PFSK-1 (cell line): ENCODE data around the gene KRTAP10-8.

ENCODE experiments used
- FOXP2 ChIP-seq: optimal IDR thresholded peaks from 2 replicates; pipeline ENCODE3; 2011; ENCODE audit warnings: borderline replicate concordance, control low read depth, inconsistent platforms; ENCODE audit not compliant: insufficient read depth; ENCODE audit errors: extremely low read length, extremely low read depth
- POLR2AphosphoS5 ChIP-seq: IDR thresholded peaks from 2 replicates; pipeline ENCODE4 v1.6.1; 2012; ENCODE audit warnings: low read depth, mild to moderate bottlenecking, control low read depth, low read length, moderate library complexity
- REST ChIP-seq, 2 experiments: IDR thresholded peaks; 2 replicates each; pipeline versions ENCODE4 v1.6.1 to v1.8.0; 2011 to 2012; ENCODE audit warnings: low read depth in 2 of 2, low read length in 2 of 2, control low read depth in 1 of 2, inconsistent platforms in 1 of 2, mild to moderate bottlenecking in 1 of 2, moderate library complexity in 1 of 2; ENCODE audit not compliant: insufficient read depth in 1 of 2
- SIN3A ChIP-seq: IDR thresholded peaks from 2 replicates; pipeline ENCODE4 v1.6.1; 2012; ENCODE audit warnings: mild to moderate bottlenecking, low read length, moderate library complexity, borderline replicate concordance; ENCODE audit not compliant: insufficient read depth
- TAF1 ChIP-seq: IDR thresholded peaks from 2 replicates; pipeline ENCODE4 v1.6.1; 2012; ENCODE audit warnings: low read length, control low read depth, borderline replicate concordance; ENCODE audit not compliant: insufficient read depth

Gene KRTAP10-8

DNA sequence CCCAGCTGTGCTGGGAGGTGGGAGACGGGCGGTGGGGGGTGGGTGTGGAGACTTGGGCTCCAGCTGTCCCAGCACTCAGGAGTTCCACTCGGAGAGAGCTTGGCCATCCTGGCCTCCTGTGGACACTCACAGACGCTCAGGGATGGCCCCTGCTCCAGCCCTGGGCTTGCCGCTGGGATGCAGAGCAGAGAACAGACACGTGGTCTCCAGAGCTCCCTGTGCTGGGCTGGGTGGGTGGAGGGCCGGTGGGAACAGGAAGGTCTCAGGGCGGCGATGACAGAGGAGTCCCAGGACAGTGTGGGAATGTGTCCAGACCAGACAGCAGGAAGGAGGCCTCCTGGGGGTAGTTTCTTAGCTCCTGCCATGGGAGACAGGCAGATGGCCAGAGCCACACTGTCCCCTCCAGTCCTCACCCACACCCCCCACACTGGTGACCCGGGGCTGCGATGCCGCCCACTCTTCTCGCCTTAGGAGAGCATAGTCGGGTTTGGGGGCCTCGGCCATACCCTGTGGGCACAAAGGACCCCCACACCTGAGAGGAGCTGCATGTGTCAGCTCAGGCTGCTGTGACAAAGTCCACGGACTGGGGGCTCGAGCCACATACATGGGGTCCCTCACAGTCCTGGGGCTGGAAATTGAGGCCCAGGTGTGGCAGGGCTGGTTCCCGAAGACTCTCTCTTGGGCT is 17.0 kb downstream of the KRTAP10-8 start:
- no peak for TF ChIP-seq TAF1

GRCh38 chr21:44630440-44630839 is 18.6 kb downstream of the KRTAP10-8 start:
- TF ChIP-seq POLR2AphosphoS5 = no peak
- no peak for TF ChIP-seq TAF1
- no peak for TF ChIP-seq FOXP2
- TF ChIP-seq SIN3A = no peak
- no peak for TF ChIP-seq REST (IDR thresholded peaks at IDR 0.05; ENCODE audit: insufficient read depth in 1 of 2, low read depth in 2 of 2, low read length in 2 of 2)

DNA sequence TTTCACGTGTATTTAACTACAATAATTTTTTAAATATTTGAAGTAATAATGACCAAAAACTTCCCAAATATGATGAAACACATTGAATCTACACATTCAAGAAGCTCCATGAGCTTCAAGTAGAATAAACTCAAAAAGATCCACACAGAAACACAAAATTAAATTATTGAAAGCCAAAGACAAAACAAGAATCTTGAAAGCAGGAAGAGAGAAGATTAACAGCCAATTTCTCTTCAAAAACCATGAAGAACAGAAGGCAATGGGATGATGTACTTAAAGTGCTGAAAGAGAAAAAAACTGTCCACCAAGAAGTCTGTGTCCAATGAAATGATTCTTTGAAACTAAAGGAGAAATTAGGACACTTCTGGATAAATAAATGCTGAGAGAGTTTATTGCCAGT is 20.2 kb downstream of the KRTAP10-8 start:
- no peak for TF ChIP-seq SIN3A
- TF ChIP-seq TAF1 = no peak
- TF ChIP-seq FOXP2 = no peak
- TF ChIP-seq POLR2AphosphoS5 = no peak

DNA sequence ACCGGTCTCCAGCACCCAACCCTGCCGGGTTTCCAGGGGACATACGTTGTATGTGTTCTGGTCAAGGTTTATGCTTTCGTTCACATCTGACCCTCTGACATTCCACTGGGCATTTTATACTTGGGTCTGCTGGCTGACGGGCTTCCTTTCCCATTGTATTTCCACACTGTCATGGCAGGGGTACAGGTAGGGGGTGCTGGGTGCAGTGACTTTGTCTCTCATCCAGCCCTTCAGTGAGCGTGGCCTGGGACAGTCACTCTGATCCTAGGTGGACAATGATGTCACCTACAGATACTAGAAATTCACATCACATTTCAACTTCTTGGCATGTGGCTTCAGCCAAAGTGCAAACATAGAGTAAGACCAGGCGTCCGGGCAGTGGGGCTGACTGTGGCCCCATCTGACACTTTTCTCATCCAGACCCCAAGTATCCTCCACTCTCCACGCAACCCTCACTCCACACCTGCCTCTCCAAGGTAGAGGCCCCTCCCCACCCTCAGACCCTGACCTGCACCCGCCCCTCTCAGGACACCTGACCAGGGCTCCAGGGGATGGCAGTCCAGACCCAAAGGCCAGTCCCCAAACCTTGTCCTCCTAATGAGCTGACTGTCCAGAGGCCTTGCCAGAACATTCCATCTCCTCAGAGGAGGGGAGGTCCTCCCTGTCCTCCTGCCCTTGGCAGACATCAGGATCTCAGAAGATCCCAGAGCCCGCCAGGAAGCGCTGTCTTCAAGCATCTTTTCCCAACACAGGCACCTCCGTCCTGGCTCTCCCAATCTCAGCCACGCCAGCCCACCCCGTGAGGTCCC is 24.5 kb downstream of the KRTAP10-8 start:
- no peak for TF ChIP-seq TAF1
- TF ChIP-seq POLR2AphosphoS5 = no peak
- TF ChIP-seq FOXP2 = no peak
- TF ChIP-seq SIN3A = no peak
- no peak for TF ChIP-seq REST (IDR thresholded peaks at IDR 0.05; ENCODE audit: insufficient read depth in 1 of 2, low read depth in 2 of 2, low read length in 2 of 2)

GRCh38 chr21:44637018-44637850 is 25.4 kb downstream of the KRTAP10-8 start, which contains the start of gene KRTAP10-10:
Gene KRTAP10-10 (plus strand): TSS chr21:44637356. CDS start chr21:44637418, 62 bp downstream.
- TF ChIP-seq POLR2AphosphoS5 (no peak), FOXP2 (no peak), TAF1 (no peak), REST (IDR thresholded peaks at IDR 0.05; ENCODE audit: insufficient read depth in 1 of 2, low read depth in 2 of 2, low read length in 2 of 2) (no peak), SIN3A (no peak)
